ENCODE results near the gene MTHFD2. TPM values are rescaled to one million over a fixed set of nuclear protein-coding genes. Genes with fewer than 3 reads are reported as not detected.

Gene MTHFD2
- total and polyA plus RNA-seq, 11 donors, result 12.9 to 40.5 (median 17.5) TPM

- TF ChIP-seq POLR2A (IDR thresholded peaks at IDR 0.05), result no peak
- TF ChIP-seq CTCF (IDR thresholded peaks at IDR 0.05), result no peak
- H3K4me3 ChIP-seq, result no peak overlapping the region
- H3K36me3 ChIP-seq, result peaks cover 0 to 76% (median 43%) of the 10 kb centered on the region in 9 donors
- no peak overlapping the region for H3K27ac ChIP-seq
- no peaks in the 10 kb centered on the region for H3K9me3 ChIP-seq
- ATAC-seq, result no peak
- no peak for DNase-seq
- no peaks in the 10 kb centered on the region for H3K27me3 ChIP-seq
- intact Hi-C loops (cut with DNase I), result no loop called here
- 82 to 98% (median 95%) methylated on average over 2 of the region's 2 CpGs for WGBS, 4 donors
- no peaks in the 10 kb centered on the region for H3K4me1 ChIP-seq
Measured at GRCh38 chr2:74216642-74217041, 18.2 kb downstream of the MTHFD2 start.

- ATAC-seq (no peak), DNase-seq (no peak)
- H3K27ac ChIP-seq, result no peak overlapping the region
- no peak overlapping the region for H3K4me3 ChIP-seq
- 89 to 95% (median 91%) methylated on average over 5 of the region's 5 CpGs for WGBS, 4 donors
- no peaks in the 10 kb centered on the region for H3K27me3 ChIP-seq
- H3K9me3 ChIP-seq, result no peaks in the 10 kb centered on the region
- H3K4me1 ChIP-seq, result peaks cover 0 to 14% (median 0%) of the 10 kb centered on the region in 12 donors
- TF ChIP-seq CTCF (IDR thresholded peaks at IDR 0.05) (no peak), POLR2A (IDR thresholded peaks at IDR 0.05) (no peak)
- H3K36me3 ChIP-seq, result peaks cover 0 to 44% (median 17%) of the 10 kb centered on the region in 9 donors
- intact Hi-C loops (cut with DNase I), result no loop called here
Measured at GRCh38 chr2:74219846-74220486, 21.6 kb downstream of the MTHFD2 start.

GRCh38 chr2:74221091-74221490 is 22.7 kb downstream of the MTHFD2 start:
- H3K36me3 ChIP-seq, result peaks cover 0 to 33% (median 8%) of the 10 kb centered on the region in 9 donors
- peaks cover 0 to 18% (median 5%) of the 10 kb centered on the region in 12 donors for H3K4me1 ChIP-seq
- 94 to 98% (median 97%) methylated on average over 6 of the region's 6 CpGs for WGBS, 4 donors
- TF ChIP-seq POLR2A (IDR thresholded peaks at IDR 0.05) (no peak), CTCF (IDR thresholded peaks at IDR 0.05) (no peak)
- no peak overlapping the region for H3K4me3 ChIP-seq
- intact Hi-C loops (cut with DNase I), result no loop called here
- no peaks in the 10 kb centered on the region for H3K9me3 ChIP-seq
- H3K27me3 ChIP-seq, result no peaks in the 10 kb centered on the region
- ATAC-seq, result no peak
- DNase-seq, result no peak
- no peak overlapping the region for H3K27ac ChIP-seq

GRCh38 chr2:74221604-74222299 is 23.3 kb downstream of the MTHFD2 start:
- H3K27ac ChIP-seq, result no peak overlapping the region
- no peak overlapping the region for H3K4me3 ChIP-seq
- peaks cover 0 to 26% (median 2%) of the 10 kb centered on the region in 9 donors for H3K36me3 ChIP-seq
- DNase-seq, result no peak
- H3K9me3 ChIP-seq, result no peaks in the 10 kb centered on the region
- no peaks in the 10 kb centered on the region for H3K27me3 ChIP-seq
- no peak for TF ChIP-seq POLR2A (IDR thresholded peaks at IDR 0.05)
- TF ChIP-seq CTCF (IDR thresholded peaks at IDR 0.05), result no peak
- intact Hi-C loops (cut with DNase I), result no loop called here
- ATAC-seq, result no peak
- 94 to 97% (median 95%) methylated on average over 6 of the region's 6 CpGs for WGBS, 4 donors
- H3K4me1 ChIP-seq, result peaks cover 0 to 21% (median 7%) of the 10 kb centered on the region in 12 donors

All from heart left ventricle (tissue), 16 donors.